HL-60 (cell line): ENCODE measurements around the gene CDK15.

Experiments
- SPI1 ChIP-seq: IDR thresholded peaks from 2 replicates; pipeline ENCODE4 v1.6.1; 2012; ENCODE audit warnings: low read depth, mild to moderate bottlenecking, borderline replicate concordance
- TF ChIP-seq, protein P1 (sequence below): IDR thresholded peaks from one replicate; pipeline ENCODE4 v1.5.1; 2011; ENCODE audit warnings: low read length, control low read depth, inconsistent platforms; ENCODE audit not compliant: insufficient read depth
- TF ChIP-seq, protein P2 (sequence below): IDR thresholded peaks from 2 replicates; pipeline ENCODE4 v1.6.1; 2012; ENCODE audit warnings: low read depth; ENCODE audit not compliant: insufficient replicate concordance

GRCh38 chr2:201842131-201842860 is 36.0 kb downstream of the CDK15 start:
- TF ChIP-seq, protein P1, sequence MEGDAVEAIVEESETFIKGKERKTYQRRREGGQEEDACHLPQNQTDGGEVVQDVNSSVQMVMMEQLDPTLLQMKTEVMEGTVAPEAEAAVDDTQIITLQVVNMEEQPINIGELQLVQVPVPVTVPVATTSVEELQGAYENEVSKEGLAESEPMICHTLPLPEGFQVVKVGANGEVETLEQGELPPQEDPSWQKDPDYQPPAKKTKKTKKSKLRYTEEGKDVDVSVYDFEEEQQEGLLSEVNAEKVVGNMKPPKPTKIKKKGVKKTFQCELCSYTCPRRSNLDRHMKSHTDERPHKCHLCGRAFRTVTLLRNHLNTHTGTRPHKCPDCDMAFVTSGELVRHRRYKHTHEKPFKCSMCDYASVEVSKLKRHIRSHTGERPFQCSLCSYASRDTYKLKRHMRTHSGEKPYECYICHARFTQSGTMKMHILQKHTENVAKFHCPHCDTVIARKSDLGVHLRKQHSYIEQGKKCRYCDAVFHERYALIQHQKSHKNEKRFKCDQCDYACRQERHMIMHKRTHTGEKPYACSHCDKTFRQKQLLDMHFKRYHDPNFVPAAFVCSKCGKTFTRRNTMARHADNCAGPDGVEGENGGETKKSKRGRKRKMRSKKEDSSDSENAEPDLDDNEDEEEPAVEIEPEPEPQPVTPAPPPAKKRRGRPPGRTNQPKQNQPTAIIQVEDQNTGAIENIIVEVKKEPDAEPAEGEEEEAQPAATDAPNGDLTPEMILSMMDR: no peak
- TF ChIP-seq SPI1: no peak
- TF ChIP-seq, protein P2, sequence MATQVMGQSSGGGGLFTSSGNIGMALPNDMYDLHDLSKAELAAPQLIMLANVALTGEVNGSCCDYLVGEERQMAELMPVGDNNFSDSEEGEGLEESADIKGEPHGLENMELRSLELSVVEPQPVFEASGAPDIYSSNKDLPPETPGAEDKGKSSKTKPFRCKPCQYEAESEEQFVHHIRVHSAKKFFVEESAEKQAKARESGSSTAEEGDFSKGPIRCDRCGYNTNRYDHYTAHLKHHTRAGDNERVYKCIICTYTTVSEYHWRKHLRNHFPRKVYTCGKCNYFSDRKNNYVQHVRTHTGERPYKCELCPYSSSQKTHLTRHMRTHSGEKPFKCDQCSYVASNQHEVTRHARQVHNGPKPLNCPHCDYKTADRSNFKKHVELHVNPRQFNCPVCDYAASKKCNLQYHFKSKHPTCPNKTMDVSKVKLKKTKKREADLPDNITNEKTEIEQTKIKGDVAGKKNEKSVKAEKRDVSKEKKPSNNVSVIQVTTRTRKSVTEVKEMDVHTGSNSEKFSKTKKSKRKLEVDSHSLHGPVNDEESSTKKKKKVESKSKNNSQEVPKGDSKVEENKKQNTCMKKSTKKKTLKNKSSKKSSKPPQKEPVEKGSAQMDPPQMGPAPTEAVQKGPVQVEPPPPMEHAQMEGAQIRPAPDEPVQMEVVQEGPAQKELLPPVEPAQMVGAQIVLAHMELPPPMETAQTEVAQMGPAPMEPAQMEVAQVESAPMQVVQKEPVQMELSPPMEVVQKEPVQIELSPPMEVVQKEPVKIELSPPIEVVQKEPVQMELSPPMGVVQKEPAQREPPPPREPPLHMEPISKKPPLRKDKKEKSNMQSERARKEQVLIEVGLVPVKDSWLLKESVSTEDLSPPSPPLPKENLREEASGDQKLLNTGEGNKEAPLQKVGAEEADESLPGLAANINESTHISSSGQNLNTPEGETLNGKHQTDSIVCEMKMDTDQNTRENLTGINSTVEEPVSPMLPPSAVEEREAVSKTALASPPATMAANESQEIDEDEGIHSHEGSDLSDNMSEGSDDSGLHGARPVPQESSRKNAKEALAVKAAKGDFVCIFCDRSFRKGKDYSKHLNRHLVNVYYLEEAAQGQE: no peak
